DND-41 (cell line): ENCODE data around the gene PKHD1.

Experiments used
- ATAC-seq: fragments of 200-7000 bp; cut with Tn5 transposase; 3 replicates; pipeline ENCODE4 v1.9.1; 2021; ENCODE audit warnings: low read depth; ENCODE audit not compliant: insufficient read depth
- DNase-seq: peaks from one replicate; pipeline ENCODE4 v3.0.0-alpha.2; 2020
- H2AFZ ChIP-seq: 2 replicates; pipeline ENCODE4 v1.6.0; 2012; ENCODE audit warnings: low read depth, low read length
- H3K27ac ChIP-seq: 2 replicates; pipeline ENCODE4 v1.5.1; 2012; ENCODE audit warnings: low read length, inconsistent platforms
- H3K27me3 ChIP-seq: fragments of 200-600 bp; sonication (generic); 2 replicates; pipeline ENCODE4 v1.6.0; 2012; ENCODE audit warnings: low read length, mild to moderate bottlenecking, inconsistent platforms; ENCODE audit not compliant: insufficient read depth, poor library complexity
- H3K36me3 ChIP-seq: 2 replicates; pipeline ENCODE4 v1.5.1; 2012; ENCODE audit warnings: low read length, inconsistent platforms; ENCODE audit not compliant: insufficient read depth
- H3K4me1 ChIP-seq: 2 replicates; pipeline ENCODE4 v1.5.1; 2012; ENCODE audit warnings: mild to moderate bottlenecking, low read length; ENCODE audit not compliant: insufficient read depth
- H3K4me2 ChIP-seq: 2 replicates; pipeline ENCODE4 v1.6.0; 2012; ENCODE audit warnings: mild to moderate bottlenecking, moderate library complexity, low read length, inconsistent platforms; ENCODE audit not compliant: insufficient read depth
- H3K4me3 ChIP-seq, 2 experiments: fragments of 200-600 bp in 1 of 2; shearing (Covaris generic) in 1 of 2; 2 replicates each; pipeline ENCODE4 v1.5.1; 2012 to 2016; ENCODE audit warnings: inconsistent platforms in 2 of 2, low read length in 2 of 2, mild to moderate bottlenecking in 2 of 2, low read depth in 1 of 2, moderate library complexity in 1 of 2
- H3K79me2 ChIP-seq: 2 replicates; pipeline ENCODE4 v1.6.0; 2012; ENCODE audit warnings: low read length, inconsistent platforms; ENCODE audit not compliant: insufficient read depth
- H3K9ac ChIP-seq: 2 replicates; pipeline ENCODE4 v1.6.0; 2012; ENCODE audit warnings: low read depth, mild to moderate bottlenecking, inconsistent platforms, low read length, moderate library complexity
- H3K9me3 ChIP-seq: 2 replicates; pipeline ENCODE4 v1.5.1; 2012; ENCODE audit warnings: low read length, moderate library complexity, mild to moderate bottlenecking, inconsistent platforms; ENCODE audit not compliant: insufficient read depth, severe bottlenecking
- H4K20me1 ChIP-seq: 2 replicates; pipeline ENCODE4 v1.6.0; 2012; ENCODE audit warnings: low read length; ENCODE audit not compliant: insufficient read depth
- EZH2 ChIP-seq: IDR thresholded peaks from 3 replicates; pipeline ENCODE4 v1.6.1; 2012; ENCODE audit warnings: borderline replicate concordance, low read depth, mild to moderate bottlenecking, moderate library complexity, low read length, inconsistent platforms; ENCODE audit not compliant: severe bottlenecking
- TF ChIP-seq, protein P1 (sequence below): IDR thresholded peaks from 2 replicates; pipeline ENCODE4 v1.5.1; 2012; ENCODE audit warnings: borderline replicate concordance, low read length, moderate library complexity, mild to moderate bottlenecking; ENCODE audit not compliant: poor library complexity, severe bottlenecking; ENCODE audit errors: extremely low read depth

The PKHD1 gene

GRCh38 chr6:52045033-52045432 is 42.4 kb downstream of the PKHD1 start:
- Histone ChIP-seq H3K9me3 (no peaks in the 10 kb centered on the region), H3K79me2 (no peaks in the 10 kb centered on the region), H4K20me1 (no peaks in the 10 kb centered on the region), H3K4me3 (no peak overlapping the region), H2AFZ (no peak overlapping the region), H3K4me1 (no peaks in the 10 kb centered on the region), H3K27ac (no peak overlapping the region), H3K9ac (no peak overlapping the region), H3K36me3 (no peaks in the 10 kb centered on the region), H3K27me3 (no peaks in the 10 kb centered on the region), H3K4me2 (no peak overlapping the region)
- TF ChIP-seq EZH2: no peak
- TF ChIP-seq, protein P1, sequence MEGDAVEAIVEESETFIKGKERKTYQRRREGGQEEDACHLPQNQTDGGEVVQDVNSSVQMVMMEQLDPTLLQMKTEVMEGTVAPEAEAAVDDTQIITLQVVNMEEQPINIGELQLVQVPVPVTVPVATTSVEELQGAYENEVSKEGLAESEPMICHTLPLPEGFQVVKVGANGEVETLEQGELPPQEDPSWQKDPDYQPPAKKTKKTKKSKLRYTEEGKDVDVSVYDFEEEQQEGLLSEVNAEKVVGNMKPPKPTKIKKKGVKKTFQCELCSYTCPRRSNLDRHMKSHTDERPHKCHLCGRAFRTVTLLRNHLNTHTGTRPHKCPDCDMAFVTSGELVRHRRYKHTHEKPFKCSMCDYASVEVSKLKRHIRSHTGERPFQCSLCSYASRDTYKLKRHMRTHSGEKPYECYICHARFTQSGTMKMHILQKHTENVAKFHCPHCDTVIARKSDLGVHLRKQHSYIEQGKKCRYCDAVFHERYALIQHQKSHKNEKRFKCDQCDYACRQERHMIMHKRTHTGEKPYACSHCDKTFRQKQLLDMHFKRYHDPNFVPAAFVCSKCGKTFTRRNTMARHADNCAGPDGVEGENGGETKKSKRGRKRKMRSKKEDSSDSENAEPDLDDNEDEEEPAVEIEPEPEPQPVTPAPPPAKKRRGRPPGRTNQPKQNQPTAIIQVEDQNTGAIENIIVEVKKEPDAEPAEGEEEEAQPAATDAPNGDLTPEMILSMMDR: no peak
- DNase-seq (no peak), ATAC-seq (no peak)

DNA sequence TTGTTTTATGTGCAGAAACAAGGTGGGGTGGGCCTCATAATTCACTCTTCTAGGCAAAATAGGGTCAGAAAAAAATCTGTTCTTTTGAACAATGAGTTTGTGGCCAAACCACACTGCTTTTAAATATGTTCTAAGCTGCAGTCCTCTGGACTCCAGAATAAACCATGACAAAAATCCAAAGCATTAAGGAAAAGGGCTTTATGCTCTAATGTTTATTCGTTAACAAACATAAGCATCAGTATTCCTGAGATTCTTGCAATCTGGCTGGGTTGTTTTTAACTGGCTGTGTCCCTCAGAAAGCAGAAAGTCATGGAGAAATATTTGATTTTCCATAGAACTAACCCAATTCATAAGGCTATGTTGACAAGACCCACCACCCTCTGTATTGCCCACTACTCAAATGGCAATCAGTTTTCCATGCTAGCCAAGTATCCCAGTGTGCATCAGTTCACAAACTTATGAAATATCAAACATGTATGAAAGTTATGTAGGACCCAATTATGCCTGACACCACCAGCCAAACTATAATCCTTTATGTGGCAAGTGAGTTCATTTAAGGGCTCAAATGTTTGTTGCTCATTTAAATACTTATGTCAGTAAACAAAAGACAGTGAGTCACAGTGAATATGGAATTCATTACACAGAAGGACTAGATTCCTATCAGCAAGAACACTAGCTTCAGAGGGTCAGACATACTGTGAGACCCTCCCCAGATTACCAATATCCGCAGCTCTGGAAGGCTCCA is 45.1 kb downstream of the PKHD1 start:
- DNase-seq (no peak), ATAC-seq (no peak)
- Histone ChIP-seq H3K36me3 (no peaks in the 10 kb centered on the region), H3K4me3 (no peak overlapping the region), H3K9ac (no peak overlapping the region), H3K27ac (no peak overlapping the region), H4K20me1 (no peaks in the 10 kb centered on the region), H3K27me3 (no peaks in the 10 kb centered on the region), H3K9me3 (no peaks in the 10 kb centered on the region), H2AFZ (no peak overlapping the region), H3K79me2 (no peaks in the 10 kb centered on the region), H3K4me1 (no peaks in the 10 kb centered on the region), H3K4me2 (no peak overlapping the region)
- no peak for TF ChIP-seq EZH2
- TF ChIP-seq, protein P1: no peak

DNA sequence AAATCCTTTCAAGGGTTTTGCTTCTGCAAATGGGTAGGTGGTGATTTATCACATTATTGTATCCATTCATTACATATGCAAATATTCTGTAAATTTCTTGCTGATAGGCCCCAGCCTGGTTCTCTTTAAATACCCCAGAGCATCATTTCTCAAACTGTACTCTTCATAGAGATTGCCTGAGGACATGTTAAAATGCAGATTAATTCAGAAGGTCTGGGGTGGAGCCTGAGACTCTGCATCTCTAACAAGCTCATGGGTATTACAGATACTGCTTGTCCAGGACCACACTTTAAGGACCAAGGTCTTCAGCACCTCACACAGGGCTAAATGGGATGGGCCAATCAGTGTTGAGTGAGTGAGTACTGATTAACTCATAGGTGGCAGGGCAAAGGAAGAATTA is 46.3 kb downstream of the PKHD1 start:
- Histone ChIP-seq H3K36me3 (no peaks in the 10 kb centered on the region), H3K4me1 (no peaks in the 10 kb centered on the region), H3K9ac (no peak overlapping the region), H4K20me1 (no peaks in the 10 kb centered on the region), H2AFZ (no peak overlapping the region), H3K9me3 (no peaks in the 10 kb centered on the region), H3K4me3 (no peak overlapping the region), H3K27me3 (no peaks in the 10 kb centered on the region), H3K4me2 (no peak overlapping the region), H3K79me2 (no peaks in the 10 kb centered on the region), H3K27ac (no peak overlapping the region)
- no peak for ATAC-seq
- no peak for TF ChIP-seq EZH2
- TF ChIP-seq, protein P1: no peak
- DNase-seq: no peak
